Activated CD8-positive, alpha-beta memory T cell treated with anti-CD3 and anti-CD28 coated beads, Interleukin-2, amount 50 U/mL, for 1 hour (primary cell): Measurements from ENCODE around the gene C11orf98.
"Not testable (repeated sequence)": the region's sequence is repeated elsewhere in the genome, so short reads cannot be mapped to it uniquely, and the experiment has no call there.

ENCODE experiments used
- DNase-seq: peaks from one replicate; pipeline ENCODE4 v3.0.0-alpha.2; 2020; ENCODE audit errors: extremely low read depth

The C11orf98 gene

GRCh38 chr11:62665075-62665598 is at the start of gene C11orf98, which contains the start of gene CSKMT:
Gene C11orf98, minus strand, starts transcription at chr11:62665210. Its CDS starts 41 bp downstream, at chr11:62665169.
Gene CSKMT, plus strand, starts transcription at chr11:62665312. Its CDS starts 568 bp downstream, at chr11:62665880.
- DNase-seq: peak; percentile 87

DNA sequence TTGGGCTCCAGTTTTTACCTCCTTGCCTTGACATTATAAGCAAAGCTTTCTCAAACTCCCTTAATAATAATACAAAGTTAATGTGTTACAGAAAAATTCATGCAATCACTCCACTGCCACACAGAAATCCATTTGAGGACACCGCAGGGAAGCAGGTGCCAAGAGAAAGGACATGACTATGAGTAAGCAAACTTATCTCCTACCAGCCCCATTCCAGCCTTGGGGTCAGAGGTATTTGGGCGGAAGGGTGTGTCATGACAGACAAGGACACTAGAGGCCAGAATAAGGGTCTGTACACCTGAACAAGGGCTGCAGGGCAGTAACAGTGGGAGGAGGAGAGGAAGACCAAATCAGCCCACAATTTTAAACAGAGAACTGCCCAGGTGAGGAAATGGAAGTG is 48.3 kb upstream of the C11orf98 start:
- no peak for DNase-seq

- DNase-seq: no peak
These were observed 47.9 kb upstream of the C11orf98 start for GRCh38 chr11:62712861-62713260.

DNA sequence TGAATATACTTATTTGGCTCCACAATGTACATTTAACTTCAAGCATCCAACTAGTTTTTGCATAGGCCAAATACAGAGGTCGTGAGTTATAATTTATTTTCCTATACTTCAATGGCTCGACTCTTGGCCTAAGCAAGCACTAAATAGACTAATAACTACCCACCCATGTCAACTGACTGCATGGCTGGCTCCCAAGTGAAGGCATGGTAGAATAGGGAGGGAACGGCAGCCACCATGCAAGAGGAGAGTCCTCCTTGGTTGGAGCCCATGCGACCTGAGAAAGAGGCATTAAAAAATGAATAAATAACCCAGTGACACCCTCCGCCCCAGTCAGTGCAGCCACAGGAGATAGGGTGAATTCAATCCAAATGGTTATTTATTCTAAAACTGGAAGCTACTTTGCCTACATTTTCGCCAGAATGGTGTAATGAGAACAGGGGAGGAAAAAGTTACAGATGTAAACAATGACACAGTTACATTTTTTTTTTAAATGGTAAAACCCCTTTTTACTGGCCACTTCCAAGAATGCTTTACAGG is 47.3 kb upstream of the C11orf98 start:
- no peak for DNase-seq

- DNase-seq: no peak
These were observed 45.0 kb upstream of the C11orf98 start for GRCh38 chr11:62710001-62710345.

GRCh38 chr11:62709247-62710000 is 44.4 kb upstream of the C11orf98 start:
- DNase-seq: peak; percentile 94

- DNase-seq: no peak
These were observed 43.8 kb upstream of the C11orf98 start for GRCh38 chr11:62708793-62709192.

DNA sequence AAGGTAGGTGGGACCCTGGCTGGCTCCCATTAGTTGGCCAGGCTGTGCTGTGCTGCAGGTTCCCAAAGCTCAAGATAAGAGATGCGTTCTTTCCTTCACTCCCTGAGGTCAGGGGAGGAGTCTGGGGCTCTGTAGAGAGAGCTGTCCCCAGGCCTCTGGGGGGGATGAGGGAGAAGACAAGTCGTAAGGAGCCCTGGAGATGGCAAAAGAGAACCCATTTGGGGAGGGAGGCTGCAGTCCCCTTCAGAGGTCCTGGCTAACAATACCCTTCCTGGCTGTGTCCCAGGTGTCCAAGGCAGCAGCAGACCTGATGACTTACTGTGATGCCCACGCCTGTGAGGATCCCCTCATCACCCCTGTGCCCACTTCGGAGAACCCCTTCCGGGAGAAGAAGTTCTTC is 43.4 kb upstream of the C11orf98 start:
- no peak for DNase-seq

- no peak for DNase-seq
These were observed 42.4 kb upstream of the C11orf98 start, which contains the start of the genes BSCL2 and GNG3 for GRCh38 chr11:62707277-62707861. Gene BSCL2, minus strand, starts transcription at chr11:62707424. Its CDS starts 229 bp downstream, at chr11:62707195. Gene GNG3, plus strand, starts transcription at chr11:62707676. Its CDS starts 620 bp downstream, at chr11:62708296.

- DNase-seq: no peak
These were observed 41.8 kb upstream of the C11orf98 start for GRCh38 chr11:62706850-62707247.

- DNase-seq: peak; percentile 87
These were observed 41.2 kb upstream of the C11orf98 start for GRCh38 chr11:62705880-62706849.

DNA sequence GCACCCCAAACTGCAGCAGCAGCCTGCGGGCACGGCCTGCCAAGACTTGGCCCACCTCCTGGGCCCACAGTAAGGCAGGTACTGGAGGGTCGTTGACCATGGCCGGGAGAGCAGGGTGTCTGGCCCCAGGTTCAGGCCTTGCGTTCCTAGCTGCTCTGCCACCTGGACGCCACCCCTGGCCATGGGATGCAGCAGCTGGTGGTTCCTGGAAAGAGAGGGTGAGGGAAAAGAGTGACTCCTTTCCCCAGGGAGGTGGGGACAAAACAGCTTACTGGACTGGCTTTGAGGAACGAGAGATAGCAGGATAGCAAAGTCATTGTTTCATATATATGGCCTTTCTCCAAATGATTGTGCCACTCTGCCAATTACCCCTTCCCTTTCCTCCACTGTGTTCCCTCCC is 40.4 kb upstream of the C11orf98 start:
- no peak for DNase-seq

DNA sequence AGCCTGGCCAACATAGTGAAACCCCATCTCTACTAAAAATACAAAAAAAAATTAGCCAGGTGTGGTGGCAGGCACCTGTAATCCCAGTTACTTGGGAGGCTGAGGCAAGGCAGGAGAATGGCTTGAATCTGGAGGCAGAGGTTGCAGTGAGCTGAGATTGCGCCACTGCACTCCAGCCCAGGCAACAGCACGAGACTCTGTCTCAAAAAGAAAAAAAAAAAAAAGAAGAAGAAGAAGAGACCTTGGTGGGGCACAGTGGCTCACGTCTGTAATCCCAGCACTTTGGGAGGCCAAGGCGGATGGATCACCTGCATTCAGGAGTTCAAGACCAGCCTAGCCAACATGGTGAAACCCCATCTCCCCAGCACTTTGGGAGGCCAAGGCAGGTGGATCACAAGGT is 38.9 kb upstream of the C11orf98 start:
- DNase-seq: not testable (repeated sequence)

GRCh38 chr11:62702246-62702645 is 37.2 kb upstream of the C11orf98 start:
- DNase-seq: no peak

GRCh38 chr11:62694455-62695167 is 29.6 kb upstream of the C11orf98 start:
- DNase-seq: peak; percentile 54

- DNase-seq: not testable (repeated sequence)
These were observed 28.6 kb upstream of the C11orf98 start for GRCh38 chr11:62693624-62694023.

DNA sequence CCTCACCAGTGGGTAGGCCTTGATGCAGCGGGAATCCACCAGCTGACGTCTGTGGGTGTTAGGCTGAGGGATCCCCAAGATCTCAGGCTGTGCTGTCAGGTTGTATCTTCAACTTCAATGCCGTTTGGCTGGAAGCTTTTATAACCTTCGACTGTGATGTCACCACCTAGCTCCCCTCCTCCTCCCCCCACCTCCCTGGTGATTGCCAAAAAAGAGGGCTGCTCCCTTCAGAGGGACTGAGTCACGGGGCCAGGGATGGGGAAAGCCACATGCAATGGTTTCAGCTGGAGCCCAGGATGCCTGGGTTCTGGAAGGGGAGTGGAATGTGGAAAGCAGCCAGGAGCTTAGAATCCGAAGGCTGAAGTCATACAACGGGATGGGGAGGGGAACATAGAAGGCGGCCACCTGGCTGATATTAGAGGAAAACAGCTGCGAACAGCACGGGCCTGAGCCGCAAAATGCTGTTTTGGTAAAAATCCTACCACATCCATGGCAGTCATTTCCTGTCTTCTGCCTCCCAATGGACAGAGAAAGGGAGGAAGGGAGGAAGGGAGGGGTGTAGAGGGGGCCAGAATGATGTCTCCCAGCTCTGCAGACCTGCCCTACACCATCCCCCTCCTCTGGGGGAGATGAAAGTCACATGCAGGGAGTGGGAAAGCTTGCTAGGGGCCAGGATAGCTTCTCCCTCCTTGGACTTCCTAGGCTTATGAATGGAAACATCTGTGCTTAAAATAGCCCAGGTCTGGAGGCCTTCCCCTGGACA is 24.6 kb upstream of the C11orf98 start, which contains the start of gene LRRN4CL:
LRRN4CL (minus strand) TSS at position 110 of the 763 bp plus-strand sequence. CDS start 1,022 bp downstream, outside the sequence.
- no peak for DNase-seq

GRCh38 chr11:62688491-62688890 is 23.5 kb upstream of the C11orf98 start:
- DNase-seq: no peak

GRCh38 chr11:62687508-62688396 is 22.7 kb upstream of the C11orf98 start:
- no peak for DNase-seq
